ENCODE data around the gene SLC25A20.

Gene SLC25A20

GRCh38 chr3:48934333-48934991, 35.8 kb upstream of the SLC25A20 start:
- TF ChIP-seq, protein P1, sequence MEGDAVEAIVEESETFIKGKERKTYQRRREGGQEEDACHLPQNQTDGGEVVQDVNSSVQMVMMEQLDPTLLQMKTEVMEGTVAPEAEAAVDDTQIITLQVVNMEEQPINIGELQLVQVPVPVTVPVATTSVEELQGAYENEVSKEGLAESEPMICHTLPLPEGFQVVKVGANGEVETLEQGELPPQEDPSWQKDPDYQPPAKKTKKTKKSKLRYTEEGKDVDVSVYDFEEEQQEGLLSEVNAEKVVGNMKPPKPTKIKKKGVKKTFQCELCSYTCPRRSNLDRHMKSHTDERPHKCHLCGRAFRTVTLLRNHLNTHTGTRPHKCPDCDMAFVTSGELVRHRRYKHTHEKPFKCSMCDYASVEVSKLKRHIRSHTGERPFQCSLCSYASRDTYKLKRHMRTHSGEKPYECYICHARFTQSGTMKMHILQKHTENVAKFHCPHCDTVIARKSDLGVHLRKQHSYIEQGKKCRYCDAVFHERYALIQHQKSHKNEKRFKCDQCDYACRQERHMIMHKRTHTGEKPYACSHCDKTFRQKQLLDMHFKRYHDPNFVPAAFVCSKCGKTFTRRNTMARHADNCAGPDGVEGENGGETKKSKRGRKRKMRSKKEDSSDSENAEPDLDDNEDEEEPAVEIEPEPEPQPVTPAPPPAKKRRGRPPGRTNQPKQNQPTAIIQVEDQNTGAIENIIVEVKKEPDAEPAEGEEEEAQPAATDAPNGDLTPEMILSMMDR (conservative IDR thresholded peaks at IDR 0.05; ENCODE audit: low read length) = no peak
- H3K4me3 ChIP-seq (ENCODE audit: low read length) = no peak overlapping the region
- no peak for DNase-seq (ENCODE audit: low read depth)

DNA sequence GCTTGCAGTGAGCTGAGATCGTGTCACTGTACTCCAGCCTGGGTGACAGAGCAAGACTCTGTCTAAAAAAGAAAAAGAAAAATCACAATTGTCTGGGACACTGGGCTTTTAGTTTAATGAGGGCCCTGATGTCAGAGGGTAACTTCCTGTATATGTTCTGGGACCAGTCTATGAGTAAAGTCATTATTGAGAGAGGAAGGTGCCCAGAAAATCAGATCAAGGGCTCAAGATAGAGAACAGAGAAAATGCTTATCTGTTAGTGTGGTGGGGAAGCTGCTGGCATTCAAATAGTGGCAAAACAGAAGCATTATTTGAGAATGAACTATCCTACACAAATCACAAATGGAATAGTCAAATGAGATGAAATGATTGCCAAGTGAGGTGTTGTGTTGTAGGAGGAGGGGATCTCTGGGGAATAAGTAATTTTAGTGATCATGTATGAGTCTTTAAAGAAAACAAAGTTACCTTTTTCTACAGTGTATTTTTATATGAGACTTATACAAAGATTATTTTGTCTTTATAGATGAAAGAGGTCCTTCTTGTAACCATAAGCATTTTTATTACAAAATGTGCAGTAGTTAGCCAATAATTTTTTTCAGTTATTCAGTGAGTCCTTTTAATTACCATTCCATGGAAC, 33.4 kb upstream of the SLC25A20 start:
- no peak overlapping the region for H3K4me3 ChIP-seq (ENCODE audit: low read length)
- TF ChIP-seq, protein P1 (conservative IDR thresholded peaks at IDR 0.05; ENCODE audit: low read length) = no peak
- DNase-seq (ENCODE audit: low read depth) = no peak

DNA sequence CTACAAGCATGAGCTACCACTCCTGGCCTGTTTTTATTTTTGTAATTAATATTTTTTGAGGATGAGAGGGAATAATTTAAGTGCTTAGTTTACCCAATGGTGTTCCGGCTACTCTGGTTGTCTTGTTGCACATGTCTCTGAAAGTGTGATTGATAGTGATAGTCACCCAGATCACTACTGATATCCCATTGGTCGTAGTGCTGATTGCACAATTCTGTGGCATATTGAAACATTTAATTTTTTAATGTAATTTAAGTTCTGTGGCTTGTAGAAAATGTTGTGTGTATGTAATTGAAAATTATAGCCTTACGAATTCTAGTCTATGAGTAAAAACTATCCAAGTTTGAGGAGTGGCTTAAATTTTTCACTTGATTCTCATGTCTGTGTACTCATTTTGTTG, 31.9 kb upstream of the SLC25A20 start:
- DNase-seq (ENCODE audit: low read depth) = peak; percentile 53
- no peak overlapping the region for H3K4me3 ChIP-seq (ENCODE audit: low read length)
- TF ChIP-seq, protein P1 (conservative IDR thresholded peaks at IDR 0.05; ENCODE audit: low read length) = no peak

DNA sequence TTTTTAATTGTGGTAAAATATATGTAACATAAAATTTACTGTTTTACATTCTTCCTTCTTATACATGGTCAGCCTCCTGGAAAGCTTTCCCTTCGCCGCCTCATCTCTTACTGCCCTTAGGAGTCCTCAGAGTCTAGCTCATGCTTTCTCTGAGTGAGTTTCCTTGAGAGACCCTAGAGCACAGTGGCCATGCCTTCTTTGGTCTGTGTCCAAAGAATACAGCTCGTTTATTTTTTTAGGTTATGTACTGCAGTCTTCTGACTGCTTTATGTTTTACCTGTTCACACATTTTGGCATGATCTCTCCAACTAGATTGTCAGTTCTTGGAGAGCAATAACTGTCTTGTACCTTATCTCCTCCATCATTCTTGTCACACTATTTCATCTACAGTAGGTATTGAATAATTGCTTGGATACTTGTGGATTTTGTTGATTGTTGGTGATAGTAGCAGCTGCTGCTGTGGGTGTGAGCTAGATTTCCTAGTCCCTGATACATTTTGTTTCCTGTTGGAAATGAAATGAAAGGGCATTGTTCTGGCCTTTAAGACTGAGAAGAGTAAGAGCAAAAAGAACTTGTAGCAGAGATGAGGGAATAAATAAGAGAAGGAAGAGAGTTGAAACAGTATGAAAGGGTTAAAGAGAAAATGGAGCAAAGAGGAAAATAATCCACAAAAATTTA, 30.8 kb upstream of the SLC25A20 start:
- TF ChIP-seq, protein P1 (conservative IDR thresholded peaks at IDR 0.05; ENCODE audit: low read length) = no peak
- no peak for DNase-seq (ENCODE audit: low read depth)
- H3K4me3 ChIP-seq (ENCODE audit: low read length) = no peak overlapping the region

GRCh38 chr3:48928679-48929078, 30.0 kb upstream of the SLC25A20 start:
- no peak for DNase-seq (ENCODE audit: low read depth)
- TF ChIP-seq, protein P1 (conservative IDR thresholded peaks at IDR 0.05; ENCODE audit: low read length) = no peak
- no peak overlapping the region for H3K4me3 ChIP-seq (ENCODE audit: low read length)

DNA sequence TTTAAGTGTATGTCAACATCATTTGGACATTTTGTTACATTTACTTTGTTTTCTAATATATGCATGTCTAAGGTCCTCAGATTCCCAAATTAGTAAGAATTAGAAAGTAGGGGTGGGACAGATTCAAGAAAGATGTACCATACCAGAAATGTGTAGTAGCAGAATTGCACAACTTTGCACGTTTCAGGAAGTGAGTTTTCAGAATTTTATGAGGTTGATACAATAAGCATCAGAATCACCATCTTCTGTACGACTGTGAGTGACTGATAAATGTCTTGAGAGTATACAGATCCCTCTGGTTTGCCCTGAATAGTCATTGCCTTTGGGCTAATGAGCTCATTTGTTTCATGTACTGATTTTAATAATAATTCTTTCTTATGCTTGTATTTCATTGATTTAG, 29.2 kb upstream of the SLC25A20 start:
- no peak for DNase-seq (ENCODE audit: low read depth)
- H3K4me3 ChIP-seq (ENCODE audit: low read length) = no peak overlapping the region
- TF ChIP-seq, protein P1 (conservative IDR thresholded peaks at IDR 0.05; ENCODE audit: low read length) = no peak
